GM12891 (cell line): ENCODE data around the gene TAS1R3.

Source experiments
- POLR2A ChIP-seq: IDR thresholded peaks from 2 replicates; pipeline ENCODE4 v1.6.1; 2011; ENCODE audit warnings: low read depth, low read length, control low read depth
- POLR2AphosphoS5 ChIP-seq: IDR thresholded peaks from 2 replicates; pipeline ENCODE4 v1.6.1; 2011; ENCODE audit warnings: low read depth, low read length, control low read depth
- SPI1 ChIP-seq: IDR thresholded peaks from 2 replicates; pipeline ENCODE4 v1.6.1; 2011; ENCODE audit warnings: low read depth, low read length, control low read depth

DNA sequence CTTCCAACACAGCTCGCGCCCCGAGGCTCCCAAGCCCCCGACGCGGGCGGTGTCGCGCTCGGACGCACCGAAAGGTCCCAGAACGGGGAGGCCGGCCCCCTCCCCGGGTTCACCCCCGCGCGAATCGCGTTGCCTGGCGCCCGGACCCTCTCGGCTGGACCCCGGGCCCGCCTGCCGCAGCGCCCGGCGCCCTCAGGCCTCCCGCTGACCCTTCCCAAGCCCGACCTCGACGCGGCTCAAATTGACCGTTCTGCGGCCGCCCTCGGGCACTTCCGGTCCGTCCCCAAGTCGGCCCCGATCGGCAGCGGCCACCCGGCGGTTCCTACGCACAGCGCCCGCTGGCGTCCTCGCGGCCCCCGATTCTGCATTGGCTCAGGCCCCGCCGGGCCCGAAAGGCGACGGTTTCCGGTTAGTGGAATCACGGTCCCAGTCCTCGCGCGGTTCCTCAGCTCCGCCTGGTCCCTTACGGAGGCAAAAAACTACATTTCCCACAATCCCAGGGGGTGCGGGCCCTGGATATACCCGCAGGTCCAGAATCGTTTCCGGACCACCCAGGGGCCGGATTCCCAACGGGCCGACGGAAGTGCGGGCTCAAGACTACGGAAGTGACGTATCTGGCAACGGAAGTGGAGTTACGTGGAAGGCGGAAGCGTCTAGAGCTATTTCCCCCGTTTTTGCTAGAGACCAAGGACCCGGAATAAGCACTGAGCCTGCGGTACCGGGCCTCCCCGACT, 44.0 kb downstream of the TAS1R3 start, which contains the start of gene AURKAIP1:
- TF ChIP-seq POLR2AphosphoS5 (no peak), POLR2A (peak; percentile 78), SPI1 (peak; percentile 63)
